MM.1S (cell line): Measurements from ENCODE around the gene RAPSN.

Experiments
- DNase-seq: peaks from one replicate; pipeline ENCODE4 v3.0.0-alpha.2; 2015
- H2AFZ ChIP-seq: fragments of 300-600 bp; sonication (generic); 2 replicates; pipeline ENCODE4 v1.6.0; 2016; ENCODE audit warnings: antibody characterized with exemption, low read length
- H3F3A ChIP-seq: fragments of 300-600 bp; sonication (generic); 2 replicates; pipeline ENCODE4 v1.6.1; 2016; ENCODE audit warnings: mild to moderate bottlenecking, antibody characterized with exemption, low read length, moderate library complexity, mixed read lengths; ENCODE audit not compliant: insufficient read depth
- H3K27ac ChIP-seq: fragments of 300-600 bp; sonication (generic); 2 replicates; pipeline ENCODE4 v1.5.1; 2016; ENCODE audit warnings: mild to moderate bottlenecking, low read length
- H3K27me3 ChIP-seq: fragments of 300-600 bp; sonication (generic); replicated peaks from 2 replicates; pipeline ENCODE4 v1.6.0; 2016; ENCODE audit warnings: low read length; ENCODE audit not compliant: insufficient read depth
- H3K36me3 ChIP-seq: fragments of 300-600 bp; sonication (generic); replicated peaks from 2 replicates; pipeline ENCODE4 v1.6.1; 2016; ENCODE audit warnings: mild to moderate bottlenecking, low read length, mixed read lengths; ENCODE audit not compliant: insufficient read depth
- H3K4me1 ChIP-seq: fragments of 300-600 bp; sonication (generic); 2 replicates; pipeline ENCODE4 v1.6.1; 2016; ENCODE audit warnings: low read length, mixed read lengths
- H3K4me2 ChIP-seq: fragments of 300-600 bp; sonication (generic); 2 replicates; pipeline ENCODE4 v1.6.0; 2016; ENCODE audit warnings: low read depth, low read length
- H3K4me3 ChIP-seq: fragments of 300-600 bp; sonication (generic); 2 replicates; pipeline ENCODE4 v1.5.1; 2016; ENCODE audit warnings: low read length, mixed read lengths
- H3K79me2 ChIP-seq: fragments of 300-600 bp; sonication (generic); 2 replicates; pipeline ENCODE4 v1.6.1; 2016; ENCODE audit warnings: mixed run types, low read length, mixed read lengths
- H3K9ac ChIP-seq: fragments of 300-600 bp; sonication (generic); 2 replicates; pipeline ENCODE4 v1.6.1; 2016; ENCODE audit warnings: low read length, mixed read lengths
- H3K9me2 ChIP-seq: fragments of 300-600 bp; sonication (generic); replicated peaks from 2 replicates; pipeline ENCODE4 v1.6.1; 2016; ENCODE audit warnings: mild to moderate bottlenecking, low read length, mixed read lengths; ENCODE audit not compliant: insufficient read depth
- H3K9me3 ChIP-seq: fragments of 300-600 bp; sonication (generic); replicated peaks from 2 replicates; pipeline ENCODE4 v1.6.1; 2016; ENCODE audit warnings: mild to moderate bottlenecking, low read length, mixed read lengths; ENCODE audit not compliant: insufficient read depth
- H4K20me1 ChIP-seq: fragments of 300-600 bp; sonication (generic); 2 replicates; pipeline ENCODE4 v1.6.1; 2016; ENCODE audit warnings: mild to moderate bottlenecking, low read length, moderate library complexity, mixed read lengths; ENCODE audit not compliant: insufficient read depth
- EZH2 ChIP-seq: fragments of 300-600 bp; sonication (generic); optimal IDR thresholded peaks from 2 replicates; pipeline ENCODE3; 2017; ENCODE audit warnings: low read depth, mild to moderate bottlenecking, antibody characterized with exemption, low read length, mixed read lengths
- EZH2phosphoT487 ChIP-seq: fragments of 300-600 bp; sonication (generic); IDR thresholded peaks from 2 replicates; pipeline ENCODE4 v1.6.1; 2018; ENCODE audit warnings: antibody characterized with exemption, low read length
- TF ChIP-seq, protein P1 (sequence below): fragments of 300-600 bp; sonication (generic); IDR thresholded peaks from 2 replicates; pipeline ENCODE4 v1.5.1; 2016; ENCODE audit warnings: antibody characterized with exemption, low read length, mixed read lengths

RAPSN gene

DNA sequence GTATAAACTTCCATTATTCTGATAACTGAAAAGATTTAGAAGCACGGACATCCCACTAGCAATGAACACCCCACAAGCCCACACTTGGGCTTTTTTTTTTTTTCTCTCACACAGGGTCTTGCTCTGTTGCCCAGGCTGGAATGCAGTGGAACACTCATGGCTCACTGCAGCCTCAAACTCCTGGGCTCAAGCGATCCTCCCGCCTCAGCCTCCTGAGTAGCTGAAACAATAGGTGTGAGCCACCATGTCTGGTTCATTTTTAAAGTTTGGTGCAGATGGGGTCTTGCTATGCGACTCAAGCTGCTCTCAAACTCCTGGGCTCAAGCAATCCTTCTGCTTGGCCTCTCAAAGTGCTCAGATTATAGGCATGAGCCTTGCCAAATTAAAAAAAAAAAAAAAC lies 3.1 kb downstream of the RAPSN start:
- H3K4me3 ChIP-seq = no peak overlapping the region
- no peaks in the 10 kb centered on the region for H3K4me1 ChIP-seq
- H3K4me2 ChIP-seq = no peak overlapping the region
- no peaks in the 10 kb centered on the region for H4K20me1 ChIP-seq
- no peaks in the 10 kb centered on the region for H3K36me3 ChIP-seq
- no peak for TF ChIP-seq EZH2
- TF ChIP-seq EZH2phosphoT487 = no peak
- TF ChIP-seq, protein P1, sequence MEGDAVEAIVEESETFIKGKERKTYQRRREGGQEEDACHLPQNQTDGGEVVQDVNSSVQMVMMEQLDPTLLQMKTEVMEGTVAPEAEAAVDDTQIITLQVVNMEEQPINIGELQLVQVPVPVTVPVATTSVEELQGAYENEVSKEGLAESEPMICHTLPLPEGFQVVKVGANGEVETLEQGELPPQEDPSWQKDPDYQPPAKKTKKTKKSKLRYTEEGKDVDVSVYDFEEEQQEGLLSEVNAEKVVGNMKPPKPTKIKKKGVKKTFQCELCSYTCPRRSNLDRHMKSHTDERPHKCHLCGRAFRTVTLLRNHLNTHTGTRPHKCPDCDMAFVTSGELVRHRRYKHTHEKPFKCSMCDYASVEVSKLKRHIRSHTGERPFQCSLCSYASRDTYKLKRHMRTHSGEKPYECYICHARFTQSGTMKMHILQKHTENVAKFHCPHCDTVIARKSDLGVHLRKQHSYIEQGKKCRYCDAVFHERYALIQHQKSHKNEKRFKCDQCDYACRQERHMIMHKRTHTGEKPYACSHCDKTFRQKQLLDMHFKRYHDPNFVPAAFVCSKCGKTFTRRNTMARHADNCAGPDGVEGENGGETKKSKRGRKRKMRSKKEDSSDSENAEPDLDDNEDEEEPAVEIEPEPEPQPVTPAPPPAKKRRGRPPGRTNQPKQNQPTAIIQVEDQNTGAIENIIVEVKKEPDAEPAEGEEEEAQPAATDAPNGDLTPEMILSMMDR = no peak
- no peaks in the 10 kb centered on the region for H3F3A ChIP-seq
- H3K9me2 ChIP-seq = no peaks in the 10 kb centered on the region
- no peaks in the 10 kb centered on the region; the same call in 1 of the 2 replicates for H3K27me3 ChIP-seq
- no peak overlapping the region for H3K27ac ChIP-seq
- no peak overlapping the region for H2AFZ ChIP-seq
- H3K9me3 ChIP-seq = no peaks in the 10 kb centered on the region
- no peak overlapping the region for H3K9ac ChIP-seq
- H3K79me2 ChIP-seq = no peaks in the 10 kb centered on the region
- DNase-seq = no peak

DNA sequence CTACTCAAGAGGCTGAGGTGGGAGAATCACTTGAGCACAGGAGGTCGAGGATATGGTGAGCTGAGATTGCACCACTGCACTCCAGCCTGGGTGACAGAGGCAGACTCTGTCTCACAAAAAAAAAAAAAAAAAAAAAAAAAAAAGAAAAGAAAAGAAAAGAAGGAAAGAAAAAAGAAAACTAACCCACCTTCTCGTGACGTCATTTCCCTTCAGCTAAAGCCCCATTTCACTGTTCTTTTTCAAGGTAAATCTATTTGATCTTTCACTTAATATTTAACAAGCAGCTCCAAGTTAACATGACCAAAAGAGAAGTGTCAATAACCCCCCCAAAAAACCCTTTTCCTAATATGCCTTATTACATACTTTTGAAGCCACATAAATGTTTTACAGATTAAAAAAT lies 5.1 kb downstream of the RAPSN start:
- H3K4me3 ChIP-seq = no peak overlapping the region
- no peak for TF ChIP-seq EZH2
- TF ChIP-seq EZH2phosphoT487 = no peak
- TF ChIP-seq, protein P1 = no peak
- no peaks in the 10 kb centered on the region for H3K4me1 ChIP-seq
- H3F3A ChIP-seq = no peaks in the 10 kb centered on the region
- H3K27me3 ChIP-seq = no peaks in the 10 kb centered on the region; the same call in 1 of the 2 replicates
- H4K20me1 ChIP-seq = no peaks in the 10 kb centered on the region
- H3K9ac ChIP-seq = no peak overlapping the region
- no peaks in the 10 kb centered on the region for H3K9me3 ChIP-seq
- no peaks in the 10 kb centered on the region for H3K36me3 ChIP-seq
- H3K27ac ChIP-seq = no peak overlapping the region
- no peak for DNase-seq
- H3K4me2 ChIP-seq = no peak overlapping the region
- no peaks in the 10 kb centered on the region for H3K79me2 ChIP-seq
- H2AFZ ChIP-seq = no peak overlapping the region
- H3K9me2 ChIP-seq = no peaks in the 10 kb centered on the region

DNA sequence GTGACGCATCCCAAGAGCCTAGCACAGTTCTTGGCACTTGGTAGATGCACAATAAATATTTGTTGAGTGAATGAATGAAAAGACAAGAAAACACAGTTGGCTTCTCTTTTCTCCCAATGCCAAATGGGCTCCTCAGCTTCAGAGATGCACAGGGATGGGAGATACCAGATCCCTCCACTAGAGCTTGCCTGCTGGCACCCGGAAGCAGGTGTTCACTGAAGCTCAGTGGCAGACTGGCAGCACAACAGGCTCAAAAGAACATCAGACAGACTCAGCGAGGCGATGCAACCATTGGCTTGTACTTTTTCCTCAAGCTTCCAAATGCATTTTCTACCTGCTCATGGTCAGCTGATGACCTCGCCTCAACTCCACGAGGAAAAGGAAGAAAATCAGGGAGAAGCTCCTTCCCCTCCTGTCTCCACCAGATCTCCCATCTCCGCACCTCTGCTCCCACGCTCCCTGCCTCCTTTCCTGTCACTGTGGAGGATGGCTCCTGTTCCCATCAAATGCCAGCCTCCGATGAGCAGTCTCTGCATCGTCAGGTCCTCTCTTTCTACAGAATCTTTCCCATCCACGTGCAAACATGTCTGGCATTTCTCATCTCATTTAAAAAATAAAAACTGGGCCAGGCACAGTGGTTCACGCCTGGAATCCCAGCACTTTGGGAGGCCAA lies 5.8 kb downstream of the RAPSN start:
- Histone ChIP-seq H3K79me2 (no peaks in the 10 kb centered on the region), H4K20me1 (no peaks in the 10 kb centered on the region), H3K4me1 (no peaks in the 10 kb centered on the region), H3K4me3 (no peak overlapping the region), H3K9me2 (no peaks in the 10 kb centered on the region), H3K27me3 (no peaks in the 10 kb centered on the region; the same call in 1 of the 2 replicates), H3K9me3 (no peaks in the 10 kb centered on the region), H3K4me2 (no peak overlapping the region), H2AFZ (no peak overlapping the region), H3F3A (no peaks in the 10 kb centered on the region), H3K9ac (no peak overlapping the region), H3K36me3 (no peaks in the 10 kb centered on the region), H3K27ac (no peak overlapping the region)
- DNase-seq = peak; percentile 27
- TF ChIP-seq EZH2phosphoT487 = no peak
- TF ChIP-seq, protein P1 = peak; percentile 35
